Effector memory CD8-positive, alpha-beta T cell (primary cell): Measurements from ENCODE around the gene SEC22A.

Experiments used
- ATAC-seq: fragments of 150-1000 bp; cut with Tn5 transposase; replicated peaks from 2 replicates; pipeline ENCODE4 v1.10.0; 2021; ENCODE audit warnings: mild to moderate bottlenecking, moderate library complexity
- DNase-seq, 3 experiments: peaks; one replicate each; pipeline ENCODE4 v3.0.0; 2021
- H3K27ac Mint-ChIP-seq, 2 donors: one replicate each; pipeline ENCODE4 v1.8.0; 2022; ENCODE audit warnings: mild to moderate bottlenecking in 2 of 2, mixed read lengths in 2 of 2, moderate library complexity in 2 of 2
- H3K27me3 Mint-ChIP-seq, 2 donors: one replicate each; pipeline ENCODE4 v1.8.0; 2022; ENCODE audit warnings: mixed read lengths in 2 of 2
- H3K36me3 Mint-ChIP-seq: one replicate; pipeline ENCODE4 v1.8.0; 2022; ENCODE audit warnings: mild to moderate bottlenecking, moderate library complexity, mixed read lengths; ENCODE audit not compliant: insufficient read depth
- H3K4me1 Mint-ChIP-seq, 2 donors: one replicate each; pipeline ENCODE4 v1.8.0; 2022; ENCODE audit warnings: low read depth in 2 of 2, mixed read lengths in 2 of 2
- H3K4me3 Mint-ChIP-seq, 2 donors: one replicate each; pipeline ENCODE4 v1.8.0; 2022; ENCODE audit warnings: mild to moderate bottlenecking in 2 of 2, mixed read lengths in 2 of 2, moderate library complexity in 2 of 2
- H3K9me3 Mint-ChIP-seq, 2 donors: one replicate each; pipeline ENCODE4 v1.8.0; 2022; ENCODE audit warnings: mixed read lengths in 2 of 2

The SEC22A gene

DNA sequence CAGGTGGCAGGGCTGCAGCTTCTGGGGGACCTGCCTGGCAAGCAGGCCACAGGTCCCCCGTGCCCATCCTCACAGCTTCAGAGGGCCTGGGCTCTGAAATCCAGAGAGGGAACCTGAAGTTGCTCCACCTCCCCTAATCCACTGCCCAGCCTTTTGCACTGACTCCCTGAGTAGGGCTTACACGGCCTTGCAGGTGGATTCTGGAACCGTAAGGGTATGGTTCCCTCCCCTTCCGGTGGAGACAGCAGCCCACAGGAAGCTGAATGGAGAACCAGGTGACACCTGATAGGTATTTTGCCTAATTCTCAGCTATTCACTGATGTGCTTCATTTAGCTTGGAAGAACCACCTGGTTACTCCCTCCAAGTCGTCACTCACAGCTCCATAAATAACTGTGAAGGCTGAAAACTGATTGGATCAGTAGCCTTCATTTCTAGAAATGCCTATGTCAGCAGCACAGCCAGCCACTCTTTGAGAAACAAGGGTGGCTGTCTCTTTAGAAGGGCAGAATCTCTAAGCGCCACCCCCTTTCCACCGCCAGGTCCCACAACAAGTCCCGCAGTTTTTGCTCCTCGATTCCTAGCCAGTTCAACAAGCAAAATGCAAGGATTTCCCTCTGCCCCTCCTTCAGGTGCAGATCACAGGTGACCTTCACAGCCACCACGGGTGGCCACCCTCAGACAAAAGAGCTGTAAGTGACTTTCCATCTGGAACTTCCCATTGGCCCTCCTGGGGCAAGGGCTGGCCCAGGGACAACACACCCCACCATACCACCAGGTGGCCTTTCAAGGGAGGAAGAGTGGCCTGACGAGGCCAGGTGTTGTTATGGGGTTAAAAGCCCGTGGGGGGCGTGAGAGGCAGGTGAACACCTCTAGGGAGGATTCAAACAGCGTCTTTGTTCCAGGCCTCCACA is 112.9 kb downstream of the SEC22A start:
- no peak for DNase-seq
- H3K27me3 Mint-ChIP-seq: peaks cover 25 to 75% of the 10 kb centered on the region in 2 donors
- H3K4me1 Mint-ChIP-seq: peaks cover 0 to 2% of the 10 kb centered on the region in 2 donors
- no peak overlapping the region for H3K4me3 Mint-ChIP-seq
- ATAC-seq: no peak
- no peaks in the 10 kb centered on the region for H3K36me3 Mint-ChIP-seq
- no peak overlapping the region for H3K27ac Mint-ChIP-seq
- H3K9me3 Mint-ChIP-seq: no peaks in the 10 kb centered on the region

DNA sequence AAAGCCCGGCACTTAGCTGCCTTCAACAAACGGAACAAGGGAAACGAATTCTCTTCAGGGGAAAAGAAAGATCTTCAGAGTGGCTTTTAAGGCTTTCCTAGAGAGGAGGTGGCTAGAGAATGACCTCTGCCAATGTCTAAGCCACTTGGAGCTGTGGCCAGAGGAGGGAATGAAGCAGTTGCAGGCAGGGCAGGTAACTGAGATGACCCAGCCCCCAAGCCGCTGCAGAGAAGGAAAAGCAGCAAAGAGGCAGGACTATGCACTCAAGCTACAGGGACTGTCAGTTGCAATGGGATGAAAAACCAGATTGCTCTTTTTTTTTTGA is 113.5 kb downstream of the SEC22A start:
- no peak for ATAC-seq

DNA sequence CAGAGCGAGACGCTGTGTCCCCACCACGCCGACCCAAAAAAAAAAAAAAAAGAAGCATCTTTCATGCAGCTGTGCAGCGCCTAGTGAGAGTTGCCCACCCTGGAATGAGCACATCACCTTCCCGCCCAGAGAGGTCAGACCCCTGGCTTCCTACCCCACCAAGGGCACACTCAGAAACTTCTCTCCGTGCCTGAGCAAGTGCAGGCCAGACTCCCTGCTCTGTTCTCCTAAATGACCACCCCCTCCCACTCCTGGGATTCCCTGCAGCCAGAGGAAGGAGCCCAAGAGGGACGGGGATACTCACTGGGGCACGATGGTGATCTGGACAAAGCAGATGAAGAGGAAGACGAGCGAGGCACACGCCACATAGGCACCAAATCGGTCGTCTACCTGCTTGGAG is 116.0 kb downstream of the SEC22A start:
- Mint-ChIP-seq H3K9me3 (no peaks in the 10 kb centered on the region), H3K4me1 (peaks cover 0 to 2% of the 10 kb centered on the region in 2 donors), H3K27ac (no peak overlapping the region), H3K27me3 (peaks cover 40 to 99% of the 10 kb centered on the region in 2 donors), H3K4me3 (no peak overlapping the region), H3K36me3 (peaks cover 4% of the 10 kb centered on the region)
- DNase-seq (no peak), ATAC-seq (no peak)

More for the DNA sequence above, 113.5 kb downstream of the SEC22A start:
- Mint-ChIP-seq H3K9me3 (no peaks in the 10 kb centered on the region), H3K4me3 (no peak overlapping the region), H3K4me1 (peaks cover 0 to 2% of the 10 kb centered on the region in 2 donors), H3K27me3 (peaks cover 25 to 79% of the 10 kb centered on the region in 2 donors), H3K27ac (no peak overlapping the region), H3K36me3 (no peaks in the 10 kb centered on the region)
- no peak for DNase-seq

DNA sequence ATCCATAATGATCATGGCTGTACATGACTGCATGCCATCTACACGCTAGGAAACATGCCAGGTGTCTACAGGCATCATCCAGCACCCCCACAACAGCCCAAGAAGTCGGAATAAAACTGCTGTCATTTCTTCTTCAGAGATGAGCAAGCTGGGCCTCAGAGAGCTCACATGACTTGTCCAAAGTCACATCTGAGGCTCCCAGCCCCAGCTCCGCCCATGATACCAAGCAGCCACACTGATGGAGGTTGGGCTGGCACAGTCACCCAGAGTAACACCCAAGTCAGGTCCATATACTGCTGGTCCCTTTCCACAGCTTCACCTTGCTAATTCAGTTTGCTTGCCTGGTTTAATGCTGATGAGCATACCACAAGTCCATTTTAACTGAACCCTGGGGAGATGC is 116.6 kb downstream of the SEC22A start:
- no peak for ATAC-seq
- Mint-ChIP-seq H3K27me3 (peaks cover 47 to 99% of the 10 kb centered on the region in 2 donors), H3K4me1 (peaks cover 0 to 2% of the 10 kb centered on the region in 2 donors)

DNA sequence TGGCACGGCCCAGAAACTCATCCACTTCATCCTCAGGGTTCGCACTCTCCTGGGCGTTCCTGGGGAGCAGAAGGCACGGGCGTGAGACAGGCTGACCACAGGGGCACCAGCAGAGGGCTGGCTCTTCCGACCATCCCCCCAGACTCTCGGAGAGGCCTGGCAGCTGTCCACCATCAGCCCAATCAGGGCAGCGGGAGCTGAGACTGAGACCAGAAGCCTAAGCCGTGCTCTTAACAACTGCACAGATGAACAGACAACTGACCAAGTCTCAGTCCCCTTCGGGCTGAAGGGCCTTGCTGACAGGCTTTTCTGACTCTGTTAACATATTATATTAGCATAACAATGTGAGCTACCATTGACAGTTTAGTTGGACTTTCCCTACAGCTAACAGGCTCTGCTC is 118.0 kb downstream of the SEC22A start:
- H3K4me3 Mint-ChIP-seq: no peak overlapping the region
- H3K4me1 Mint-ChIP-seq: peaks cover 0 to 2% of the 10 kb centered on the region in 2 donors
- ATAC-seq (no peak), DNase-seq (no peak)
- H3K27ac Mint-ChIP-seq: no peak overlapping the region
- H3K36me3 Mint-ChIP-seq: peaks cover 4% of the 10 kb centered on the region
- H3K9me3 Mint-ChIP-seq: no peaks in the 10 kb centered on the region
- peaks cover 55 to 99% of the 10 kb centered on the region in 2 donors for H3K27me3 Mint-ChIP-seq

More for the DNA sequence above, 116.6 kb downstream of the SEC22A start:
- no peak for DNase-seq
- Mint-ChIP-seq H3K9me3 (no peaks in the 10 kb centered on the region), H3K27ac (no peak overlapping the region), H3K4me3 (no peak overlapping the region), H3K36me3 (peaks cover 4% of the 10 kb centered on the region)

DNA sequence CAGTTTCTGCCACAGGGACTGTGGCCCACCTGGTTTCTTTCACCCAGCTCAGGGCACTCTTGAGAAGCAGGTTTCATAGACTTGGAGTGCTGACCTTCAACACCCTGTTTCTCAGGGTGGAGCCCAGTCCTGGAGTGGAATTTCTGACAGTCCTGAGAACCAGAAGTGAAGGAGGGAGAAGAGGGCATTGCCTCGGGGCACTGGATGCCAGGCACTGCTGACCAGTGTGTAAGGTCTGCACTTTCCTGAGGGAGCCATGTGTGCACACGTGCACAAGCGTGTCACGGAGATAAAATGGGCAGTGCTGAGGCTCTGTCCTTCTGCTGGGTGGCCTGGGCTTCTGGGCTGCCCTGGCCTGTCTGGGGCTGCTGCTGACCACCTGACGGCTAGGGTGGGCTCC is 118.5 kb downstream of the SEC22A start:
- H3K4me3 Mint-ChIP-seq: no peak overlapping the region

DNA sequence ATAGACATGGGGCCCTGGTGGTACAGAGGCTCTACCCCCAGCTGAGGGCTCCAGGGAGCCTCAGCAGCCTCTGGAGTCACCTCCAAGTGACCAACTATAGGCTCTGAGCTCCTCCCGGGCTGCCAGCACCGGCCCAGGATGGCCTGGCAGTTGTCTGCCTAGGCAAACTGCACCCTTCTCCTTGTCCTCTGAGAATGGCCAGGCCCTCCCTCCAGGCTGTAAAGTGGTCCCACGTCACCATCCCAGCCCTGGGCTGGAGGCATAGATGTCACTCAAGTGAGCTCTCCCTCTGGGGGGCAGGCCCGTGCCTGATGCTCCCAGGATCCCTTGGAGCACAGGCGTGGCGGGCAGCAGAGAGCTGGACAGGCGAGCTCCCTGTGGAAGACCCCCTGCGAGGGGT is 120.1 kb downstream of the SEC22A start:
- Mint-ChIP-seq H3K36me3 (peaks cover 4% of the 10 kb centered on the region), H3K9me3 (no peaks in the 10 kb centered on the region), H3K4me1 (no peaks in the 10 kb centered on the region), H3K27ac (no peak overlapping the region), H3K4me3 (no peak overlapping the region), H3K27me3 (peaks cover 49 to 80% of the 10 kb centered on the region in 2 donors)
- no peak for ATAC-seq
- no peak for DNase-seq

More for the DNA sequence above, 118.5 kb downstream of the SEC22A start:
- Mint-ChIP-seq H3K9me3 (no peaks in the 10 kb centered on the region), H3K27me3 (peaks cover 50 to 94% of the 10 kb centered on the region in 2 donors), H3K27ac (no peak overlapping the region), H3K36me3 (peaks cover 4% of the 10 kb centered on the region), H3K4me1 (no peaks in the 10 kb centered on the region)
- DNase-seq: no peak
- ATAC-seq: no peak

DNA sequence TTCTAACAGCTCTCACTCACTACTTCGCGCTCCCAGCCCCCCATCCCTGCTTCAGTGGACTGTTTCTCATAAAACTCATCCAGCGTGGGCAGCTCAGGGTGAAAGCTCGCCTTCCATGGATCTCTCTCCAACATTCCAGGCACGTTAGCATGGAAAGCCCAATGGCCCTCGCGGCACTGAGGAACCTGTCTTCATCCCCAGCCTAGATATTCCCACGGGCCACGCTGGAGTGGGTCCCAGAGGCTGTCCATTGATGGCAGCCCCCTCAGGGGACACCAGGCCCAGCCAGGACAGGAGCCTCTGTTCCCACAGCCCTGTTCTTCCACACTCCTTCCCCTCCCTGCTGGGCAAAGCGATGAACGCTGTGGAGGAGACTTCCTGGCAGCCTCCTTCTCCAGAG is 121.1 kb downstream of the SEC22A start:
- Mint-ChIP-seq H3K36me3 (peaks cover 4% of the 10 kb centered on the region), H3K4me3 (no peak overlapping the region)
- ATAC-seq: no peak

More for the DNA sequence above, 121.1 kb downstream of the SEC22A start:
- H3K9me3 Mint-ChIP-seq: no peaks in the 10 kb centered on the region
- H3K27ac Mint-ChIP-seq: no peak overlapping the region
- no peaks in the 10 kb centered on the region for H3K4me1 Mint-ChIP-seq
- H3K27me3 Mint-ChIP-seq: peaks cover 47 to 71% of the 10 kb centered on the region in 2 donors
- no peak for DNase-seq
